HL-60/S4 (cell line): ENCODE results near the gene SLC12A7.
"Not testable (repeated sequence)": the region's sequence is repeated elsewhere in the genome, so short reads cannot be mapped to it uniquely, and the experiment has no call there.

Experiments
- in situ Hi-C: fragments of 300-500 bp; cut with MboI; formaldehyde crosslinking; loops from 2 replicates; pipeline ENCODE4 v1.14.3; 2022; ENCODE audit warnings: low sequenced_read_pairs

The SLC12A7 gene

DNA sequence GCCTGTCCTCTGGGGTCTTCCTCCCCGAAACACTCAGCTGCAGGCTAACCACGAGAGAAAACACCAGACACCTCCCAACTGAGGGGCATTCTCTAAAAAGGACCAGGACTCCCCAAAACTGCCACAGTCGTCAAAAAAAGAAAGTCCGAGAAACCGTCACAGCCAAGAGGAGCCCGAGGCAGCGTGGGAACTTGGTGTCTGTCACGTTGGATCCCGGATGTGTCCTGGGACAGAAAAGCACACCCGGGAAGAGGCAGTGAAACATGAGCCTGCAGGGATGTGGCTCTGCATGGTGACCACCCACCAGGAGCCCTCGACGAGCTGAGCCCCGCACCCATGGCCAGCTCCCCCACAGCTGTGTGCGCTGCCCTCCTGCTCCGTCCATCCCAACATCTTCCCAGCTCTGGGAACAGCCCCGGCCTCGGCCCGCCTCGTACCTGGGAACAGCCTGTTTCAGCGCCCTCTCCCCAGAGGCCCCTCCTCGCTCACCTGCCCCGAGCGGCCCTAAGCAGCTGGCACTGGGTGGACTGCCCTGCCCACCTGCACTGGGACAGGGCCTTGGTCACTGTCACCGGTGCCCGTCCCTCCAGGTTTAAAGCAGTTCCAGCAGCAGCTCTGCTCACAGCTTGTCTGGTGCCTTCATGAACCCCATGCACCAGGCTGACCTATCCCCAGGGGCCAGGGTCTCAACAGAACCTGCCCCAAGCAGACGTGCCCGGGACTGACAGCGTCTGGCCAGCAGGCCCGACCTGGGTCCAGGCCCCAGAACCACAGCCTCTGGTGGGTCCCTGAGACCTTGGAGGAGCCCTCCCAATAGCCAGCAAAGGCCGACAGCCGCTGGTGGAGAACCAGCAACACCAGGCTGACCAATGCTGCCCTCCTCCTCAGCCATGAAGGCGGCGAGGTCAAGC is 10.9 kb downstream of the SLC12A7 start:
- in situ Hi-C loops: no loop called here

DNA sequence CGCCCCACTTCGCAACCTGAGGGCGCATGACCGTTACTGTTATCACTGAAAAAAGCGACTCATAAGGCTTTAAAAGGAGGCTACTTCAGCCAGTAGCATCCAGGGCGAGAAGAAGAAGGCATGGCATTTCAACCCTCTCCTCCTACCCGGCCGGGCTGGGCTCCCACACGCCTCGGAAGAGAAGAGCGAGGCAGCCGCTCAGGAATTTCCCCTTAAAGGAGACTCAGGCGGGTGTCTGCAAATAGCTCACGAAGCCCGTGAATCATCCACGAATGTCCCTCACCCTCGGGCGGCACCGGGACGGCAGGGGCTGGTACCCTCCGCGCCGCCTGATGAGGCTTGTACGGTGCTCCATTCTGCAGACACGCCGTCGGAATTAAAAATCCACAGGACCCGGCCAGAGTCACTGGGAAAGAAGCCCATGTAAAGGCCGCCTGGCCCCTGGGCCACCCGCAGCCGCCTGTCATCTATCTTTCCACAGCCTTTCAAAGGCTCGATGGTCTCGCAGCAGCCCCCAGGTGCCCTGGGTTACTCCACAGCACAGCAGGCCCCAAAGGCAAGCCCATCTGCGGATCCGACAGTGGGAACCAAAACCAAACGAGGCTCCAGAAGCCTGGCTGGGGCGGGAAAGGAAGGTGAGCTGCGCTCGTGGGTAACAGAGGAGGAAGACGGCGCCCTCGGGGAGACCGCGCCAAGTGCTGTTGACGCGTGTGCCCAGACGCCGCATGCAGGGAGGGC is 11.8 kb downstream of the SLC12A7 start:
- in situ Hi-C loops: no loop called here

GRCh38 chr5:1098986-1099597 is 12.8 kb downstream of the SLC12A7 start:
- in situ Hi-C loops: no loop called here

- in situ Hi-C loops: not testable (repeated sequence)
Measured at GRCh38 chr5:1097988-1098385, 13.9 kb downstream of the SLC12A7 start.

DNA sequence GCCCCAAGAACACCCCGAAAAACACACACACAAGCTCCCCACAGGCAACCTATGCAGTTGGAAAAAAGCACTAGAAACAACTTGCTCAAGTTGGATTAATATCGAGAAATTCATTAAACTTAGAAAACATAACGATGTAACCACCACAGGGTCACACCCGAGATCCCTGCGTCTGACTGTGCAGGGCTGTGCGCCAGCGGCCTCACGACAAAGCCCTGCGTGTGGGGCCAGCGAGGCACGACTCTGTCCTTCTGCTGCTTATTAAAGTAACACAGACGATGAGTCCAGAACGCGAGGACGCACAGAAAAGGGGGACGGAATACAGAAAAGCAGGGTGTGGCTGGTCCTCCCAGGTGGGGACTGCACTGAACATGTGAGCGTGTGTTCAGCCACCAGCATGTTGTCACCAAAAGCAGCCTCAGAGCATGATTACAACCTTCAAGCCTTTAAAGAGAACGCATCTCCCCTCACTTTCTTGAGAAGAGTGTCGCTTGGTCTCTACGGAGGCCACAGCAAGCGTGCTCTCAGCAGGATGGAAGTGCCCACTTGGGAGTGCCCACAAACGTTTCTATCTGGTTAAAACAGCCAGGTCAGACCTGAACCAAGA is 14.4 kb downstream of the SLC12A7 start:
- in situ Hi-C loops: no loop called here

DNA sequence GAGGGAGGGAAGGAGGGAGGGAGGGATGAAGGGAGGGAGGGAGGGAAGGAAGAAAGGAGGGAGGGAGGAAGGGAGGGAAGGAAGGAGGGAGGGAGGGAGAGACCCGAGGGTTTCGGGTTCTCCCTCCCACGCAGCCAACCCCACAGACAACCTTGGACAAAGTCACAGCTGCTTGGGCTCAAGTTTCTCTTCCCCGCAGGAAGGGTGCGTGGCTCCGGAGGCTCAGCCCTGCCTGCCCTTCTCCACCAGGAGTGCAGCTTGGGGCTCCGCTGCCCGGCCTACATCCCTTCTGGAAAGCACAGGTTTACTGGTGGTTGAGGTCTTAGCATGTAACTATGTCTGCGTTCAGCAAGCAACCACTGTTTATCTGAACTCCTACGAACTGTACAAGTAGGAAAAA is 15.0 kb downstream of the SLC12A7 start:
- in situ Hi-C loops: no loop called here

DNA sequence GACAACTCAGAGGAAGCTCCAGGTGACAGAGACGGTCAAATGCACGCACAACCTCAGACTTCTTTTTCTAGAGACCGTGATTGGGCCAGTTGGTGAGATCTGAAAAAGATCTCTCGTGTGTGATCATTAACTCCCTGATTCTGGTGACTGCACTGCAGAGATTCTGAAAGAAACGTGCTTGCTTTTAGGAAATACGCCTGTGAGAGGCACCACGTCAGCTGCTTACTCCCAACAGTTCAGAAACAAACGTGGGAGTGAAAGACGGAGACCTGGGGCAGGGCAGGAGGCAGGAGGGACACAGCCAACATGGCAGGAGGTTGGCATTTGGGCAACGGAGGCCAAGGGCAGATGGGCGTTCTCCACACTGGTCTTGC is 15.9 kb downstream of the SLC12A7 start:
- in situ Hi-C loops: no loop called here

DNA sequence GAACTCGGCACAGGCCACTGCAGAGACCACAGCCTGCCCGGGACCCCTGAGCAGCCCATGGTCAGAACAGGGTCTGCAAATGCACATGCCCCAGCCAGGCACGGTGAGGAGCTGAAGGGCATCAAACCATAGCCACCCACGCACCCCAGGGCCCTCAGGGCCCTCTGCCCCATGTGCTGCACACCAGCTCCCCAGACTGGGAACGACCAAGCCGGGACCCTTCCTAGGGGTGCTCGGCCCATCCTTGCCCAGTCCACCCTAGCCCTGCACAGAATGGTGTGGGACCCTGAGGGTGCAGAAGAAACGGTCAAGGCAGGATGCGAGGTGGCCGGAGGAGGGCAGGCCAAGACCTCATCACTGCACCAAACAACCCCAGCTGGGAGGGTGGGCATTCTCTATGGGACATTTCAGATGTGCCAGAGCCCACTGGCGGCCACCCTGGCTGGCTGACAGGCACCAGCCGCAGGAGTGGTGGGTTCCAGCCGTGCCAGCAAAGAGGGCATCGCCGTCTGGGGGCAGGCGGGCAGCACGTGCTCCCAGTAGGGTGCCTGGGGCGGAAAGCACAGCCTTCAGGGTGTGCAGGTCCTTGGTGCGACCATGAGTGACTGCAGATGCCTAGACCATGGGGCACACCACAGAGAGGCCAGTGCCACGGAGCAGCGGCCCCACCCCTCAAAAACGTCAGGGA is 16.4 kb downstream of the SLC12A7 start:
- in situ Hi-C loops: no loop called here

DNA sequence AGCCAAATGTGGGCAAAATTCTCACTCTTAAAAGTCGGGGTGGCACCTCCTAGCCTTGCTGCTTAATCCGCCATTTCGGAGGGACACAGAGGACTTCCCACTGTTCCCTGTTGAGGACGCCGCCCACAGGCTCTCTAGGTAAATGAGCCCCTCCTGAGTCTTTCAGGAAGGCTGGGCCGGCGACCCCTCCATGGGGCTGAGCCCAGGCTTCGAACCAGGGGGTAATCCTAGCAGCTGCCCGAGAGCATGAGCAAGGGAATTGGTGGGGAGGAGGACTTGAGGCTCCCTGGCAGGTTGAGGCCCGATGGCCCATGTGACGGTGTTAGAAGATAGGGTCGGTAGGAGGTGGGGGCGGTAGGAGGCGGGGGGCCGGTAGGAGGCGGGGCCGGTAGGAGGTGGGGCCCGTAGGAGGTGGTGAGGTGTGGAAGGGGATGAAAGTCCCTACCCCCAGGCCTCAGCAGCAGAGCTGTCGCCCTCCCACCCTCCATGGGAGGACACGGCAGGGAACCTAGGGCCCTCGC is 17.1 kb downstream of the SLC12A7 start:
- in situ Hi-C loops: no loop called here

- in situ Hi-C loops: no loop called here
Measured at GRCh38 chr5:1093361-1093760, 18.5 kb downstream of the SLC12A7 start.

GRCh38 chr5:1092122-1092521 is 19.7 kb downstream of the SLC12A7 start:
- in situ Hi-C loops: no loop called here

GRCh38 chr5:1091632-1092031 is 20.2 kb downstream of the SLC12A7 start:
- in situ Hi-C loops: no loop called here

GRCh38 chr5:1090538-1090937 is 21.3 kb downstream of the SLC12A7 start:
- in situ Hi-C loops: no loop called here

- in situ Hi-C loops: no loop called here
Measured at GRCh38 chr5:1089621-1090040, 22.2 kb downstream of the SLC12A7 start.

DNA sequence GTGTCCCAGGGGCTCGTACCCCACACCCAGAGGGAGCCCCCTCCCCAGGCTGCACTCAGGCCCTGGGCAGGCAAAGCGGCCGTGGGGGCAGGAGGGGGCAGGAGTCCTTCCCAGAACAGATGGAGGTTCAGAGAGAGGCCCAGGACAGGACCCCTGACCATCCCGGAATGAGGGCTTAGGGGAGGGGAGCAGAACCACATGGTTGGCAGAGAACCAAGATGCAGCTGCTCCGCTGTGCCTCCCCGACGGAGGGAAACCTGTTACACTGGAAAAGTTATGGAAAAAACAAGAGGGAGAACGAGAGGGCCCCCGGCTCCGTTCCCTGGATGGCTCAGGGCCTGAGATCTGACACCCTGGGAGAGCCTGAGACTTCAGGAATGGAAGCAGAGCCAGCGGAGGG is 22.7 kb downstream of the SLC12A7 start:
- in situ Hi-C loops: no loop called here

GRCh38 chr5:1088726-1089125 is 23.1 kb downstream of the SLC12A7 start:
- in situ Hi-C loops: no loop called here

- in situ Hi-C loops: no loop called here
Measured at GRCh38 chr5:1088031-1088430, 23.8 kb downstream of the SLC12A7 start.

DNA sequence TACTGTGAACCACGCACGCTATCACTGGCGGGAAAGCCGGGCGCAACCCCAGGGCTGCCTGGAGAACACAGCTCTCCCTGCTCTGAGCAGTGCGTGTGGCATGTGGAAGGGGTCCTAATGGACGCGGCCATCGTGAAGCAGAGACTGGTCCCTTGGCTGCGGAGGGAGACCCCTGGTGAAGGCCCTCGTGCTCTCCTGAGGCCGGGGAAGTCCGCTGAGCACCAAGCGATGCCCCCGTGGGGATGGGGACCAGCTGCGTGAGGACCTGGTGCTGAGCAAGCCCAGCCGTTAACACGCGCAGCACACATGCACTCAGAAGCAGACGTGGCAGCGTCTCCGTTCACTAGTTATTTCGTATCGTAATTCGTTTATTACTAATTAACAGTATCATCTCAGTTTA is 24.4 kb downstream of the SLC12A7 start:
- in situ Hi-C loops: no loop called here

DNA sequence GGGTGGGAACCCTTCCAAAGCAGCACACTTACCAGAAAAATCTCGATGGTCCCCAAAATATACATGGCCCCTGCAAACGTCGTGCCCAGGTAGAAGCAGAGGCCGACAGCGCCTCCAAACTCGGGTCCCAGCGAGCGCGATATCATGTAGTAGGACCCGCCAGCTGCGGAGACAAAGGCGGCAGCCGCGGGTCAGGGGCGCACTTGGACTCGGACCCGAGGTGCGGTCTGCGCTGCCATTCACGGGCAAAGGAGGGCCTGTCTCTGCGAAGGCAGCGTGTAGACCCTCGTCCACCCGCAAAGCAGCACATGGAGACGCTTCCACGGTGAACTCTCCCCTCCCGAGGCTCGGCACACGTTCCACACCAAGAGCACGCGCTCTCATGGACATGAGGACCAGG is 25.0 kb downstream of the SLC12A7 start:
- in situ Hi-C loops: no loop called here

DNA sequence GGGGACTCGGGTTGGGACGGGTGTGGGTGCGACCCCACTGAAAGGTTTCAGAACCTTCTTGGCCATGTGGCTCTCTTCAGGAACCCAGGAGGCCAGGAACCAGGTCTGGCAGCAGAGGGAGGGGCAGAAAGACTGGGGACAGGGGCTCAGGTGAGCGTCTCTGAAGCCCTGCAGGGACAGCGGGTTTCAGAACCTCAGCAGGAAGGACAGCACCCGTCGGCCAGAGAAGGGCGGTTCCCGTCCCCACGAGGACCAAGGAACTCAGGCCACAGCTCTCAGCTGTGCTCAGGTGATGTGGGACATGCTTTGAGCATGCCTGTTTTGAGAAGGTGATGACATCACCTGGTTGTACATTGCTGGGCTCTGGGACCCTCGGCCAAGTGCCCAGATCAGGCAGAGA is 25.7 kb downstream of the SLC12A7 start:
- in situ Hi-C loops: no loop called here

DNA sequence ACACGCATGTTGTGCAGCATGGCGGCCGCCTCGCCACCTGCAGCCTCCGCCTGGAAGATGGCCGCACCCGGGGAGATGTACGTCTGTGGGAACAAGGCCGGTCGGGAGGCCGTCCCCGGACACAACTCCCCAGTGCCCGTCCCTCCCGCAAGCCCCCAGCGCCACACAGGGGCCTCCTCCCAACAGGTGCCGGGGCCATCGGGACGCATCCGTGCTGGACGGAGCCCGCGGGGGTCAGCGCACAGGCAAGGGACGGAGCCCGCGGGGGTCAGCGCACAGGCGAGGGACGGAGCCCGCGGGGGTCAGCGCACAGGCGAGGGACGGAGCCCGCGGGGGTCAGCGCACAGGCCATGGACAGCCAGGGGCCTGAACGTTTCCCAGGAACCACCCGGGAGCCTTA is 26.5 kb downstream of the SLC12A7 start:
- in situ Hi-C loops: no loop called here
